GM19463 (cell line): Measurements from ENCODE around the gene SEMA4A.
A peak's percentile ranks its signal among the peaks of the same experiment; 100 is the strongest.
"Not testable (repeated sequence)": the region's sequence is repeated elsewhere in the genome, so short reads cannot be mapped to it uniquely, and the experiment has no call there.

Experiments
- ATAC-seq: cut with Tn5 transposase; IDR thresholded peaks from one replicate; pipeline ENCODE4 v1.9.1; 2021; ENCODE audit warnings: mild to moderate bottlenecking, moderate library complexity; ENCODE audit not compliant: unreplicated experiment

Gene SEMA4A

GRCh38 chr1:156118177-156118868, 35.1 kb upstream of the SEMA4A start:
- no peak for ATAC-seq

GRCh38 chr1:156119503-156120209, 33.7 kb upstream of the SEMA4A start:
- no peak for ATAC-seq

GRCh38 chr1:156120318-156120717, 33.1 kb upstream of the SEMA4A start:
- ATAC-seq: no peak

- ATAC-seq: not testable (repeated sequence)
These were observed 32.4 kb upstream of the SEMA4A start for GRCh38 chr1:156121005-156121404.

GRCh38 chr1:156121457-156121856, 31.9 kb upstream of the SEMA4A start:
- no peak for ATAC-seq

DNA sequence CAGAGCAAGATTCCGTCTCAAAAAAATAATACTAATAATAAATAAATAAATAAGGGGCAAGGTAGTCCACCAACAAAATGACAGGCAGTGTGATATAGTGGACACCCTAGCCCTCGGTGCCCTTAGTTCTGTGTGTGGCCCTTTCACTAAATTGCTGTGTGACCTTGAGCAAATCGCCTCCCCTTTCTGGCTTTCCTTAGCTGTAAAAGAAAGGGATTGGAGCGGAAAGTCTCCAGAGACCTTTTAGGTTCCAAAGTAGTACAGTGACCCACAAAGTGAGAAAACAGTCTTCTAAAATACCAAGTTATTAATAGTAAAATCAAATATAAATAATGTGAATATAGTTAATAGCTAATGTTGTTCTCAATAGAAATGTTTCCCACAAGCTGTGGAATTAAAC, 31.3 kb upstream of the SEMA4A start:
- no peak for ATAC-seq

DNA sequence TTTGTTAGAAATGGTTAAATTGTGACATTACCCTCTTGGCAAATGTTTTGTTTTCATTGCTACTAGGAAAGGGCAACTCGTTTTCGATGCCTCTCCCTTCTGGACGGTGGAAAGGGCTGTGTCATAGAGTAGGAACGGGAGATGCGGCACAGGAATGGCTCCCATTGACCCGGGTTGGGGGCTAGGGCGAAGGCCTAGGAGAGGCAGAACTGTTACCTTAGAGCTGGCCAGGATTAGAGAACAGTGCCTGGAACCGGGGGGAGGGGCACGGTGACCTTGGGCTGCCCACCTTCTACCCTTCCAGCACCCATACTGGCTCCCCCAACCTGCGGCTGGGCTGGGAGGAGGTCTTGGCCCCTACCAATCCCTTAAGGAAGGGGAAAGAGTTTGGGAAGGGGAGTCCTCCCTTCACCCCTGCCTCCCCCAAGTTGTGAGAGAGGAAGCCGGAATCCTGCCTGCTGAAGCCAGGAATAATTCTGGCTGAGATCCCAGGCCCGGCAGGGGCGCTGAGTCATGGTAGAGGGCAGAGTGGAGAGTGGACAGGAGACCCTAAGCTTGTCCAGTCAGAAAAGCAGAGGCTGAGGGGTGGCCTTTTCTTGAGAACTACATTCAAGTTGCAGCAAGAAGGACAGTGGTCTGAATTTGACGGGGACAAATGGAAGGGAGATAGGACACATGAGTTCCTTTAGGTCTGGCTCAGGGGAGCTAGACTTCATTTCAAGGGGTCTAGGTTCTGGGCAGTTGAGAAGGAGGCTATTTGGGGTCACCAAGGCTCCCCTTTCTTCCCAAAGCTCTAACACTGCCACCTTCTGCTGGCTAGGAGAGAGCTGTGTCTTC, 30.6 kb upstream of the SEMA4A start:
- ATAC-seq: no peak

DNA sequence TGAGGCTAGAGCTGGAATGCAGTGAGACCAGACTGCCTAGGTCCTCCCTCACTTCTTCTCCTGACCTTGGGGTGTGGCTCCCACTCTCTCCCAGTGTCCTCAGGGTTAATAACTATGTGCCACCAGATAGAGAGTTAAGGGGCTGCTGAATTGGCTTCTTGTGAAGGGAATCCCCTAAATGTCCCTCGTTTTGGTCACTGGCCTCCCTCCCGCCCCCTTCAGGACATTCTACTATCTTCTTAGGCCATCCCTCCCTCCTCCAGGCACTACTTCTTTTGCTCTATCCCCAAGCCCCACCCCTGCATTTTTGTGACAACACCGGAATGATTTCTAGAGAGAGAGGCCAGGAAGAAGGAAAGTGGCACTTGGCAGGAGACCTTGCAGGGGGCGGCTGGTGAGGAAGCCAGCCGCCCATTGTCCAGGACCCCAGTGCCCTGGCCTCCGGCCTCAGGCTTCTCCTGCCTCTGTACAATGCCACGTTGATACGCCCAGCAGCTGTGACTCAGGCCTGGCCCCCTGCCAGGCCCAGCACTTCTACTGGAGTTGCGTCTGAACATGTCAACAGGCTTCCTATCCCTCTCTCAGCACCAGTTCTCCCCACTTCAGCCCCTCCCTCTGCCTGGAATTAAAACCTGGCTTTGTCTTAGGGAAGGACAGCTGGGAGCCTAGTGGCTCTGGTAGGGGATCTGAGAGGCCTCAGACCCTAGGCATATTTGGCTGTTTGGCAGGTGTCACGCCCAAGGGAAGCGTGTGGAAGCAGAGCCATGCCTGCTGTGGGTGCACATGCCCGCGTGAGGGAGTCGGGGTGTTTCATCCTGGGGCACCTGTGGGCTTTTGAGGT, 29.8 kb upstream of the SEMA4A start:
- ATAC-seq: peak; percentile 31

GRCh38 chr1:156124557-156125483, 28.6 kb upstream of the SEMA4A start:
- no peak for ATAC-seq

DNA sequence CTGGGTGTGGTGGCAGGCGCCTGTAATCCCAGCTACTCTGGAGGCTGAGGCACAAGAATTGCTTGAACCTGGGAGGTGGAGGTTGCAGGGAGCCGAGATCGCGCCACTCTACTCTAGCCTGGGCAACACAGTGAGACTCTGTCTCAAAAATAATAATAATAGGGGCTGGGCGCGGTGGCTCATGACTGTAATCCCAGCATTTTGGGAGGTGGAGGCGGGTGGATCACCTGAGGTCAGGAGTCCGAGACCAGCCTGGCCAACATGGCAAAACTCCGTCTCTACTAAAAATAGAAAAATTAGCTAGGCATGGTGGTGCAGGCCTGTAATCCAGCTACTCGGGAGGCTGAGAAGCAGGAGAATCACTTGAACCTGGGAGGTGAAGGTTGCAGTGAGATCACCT, 27.8 kb upstream of the SEMA4A start:
- not testable (repeated sequence) for ATAC-seq

DNA sequence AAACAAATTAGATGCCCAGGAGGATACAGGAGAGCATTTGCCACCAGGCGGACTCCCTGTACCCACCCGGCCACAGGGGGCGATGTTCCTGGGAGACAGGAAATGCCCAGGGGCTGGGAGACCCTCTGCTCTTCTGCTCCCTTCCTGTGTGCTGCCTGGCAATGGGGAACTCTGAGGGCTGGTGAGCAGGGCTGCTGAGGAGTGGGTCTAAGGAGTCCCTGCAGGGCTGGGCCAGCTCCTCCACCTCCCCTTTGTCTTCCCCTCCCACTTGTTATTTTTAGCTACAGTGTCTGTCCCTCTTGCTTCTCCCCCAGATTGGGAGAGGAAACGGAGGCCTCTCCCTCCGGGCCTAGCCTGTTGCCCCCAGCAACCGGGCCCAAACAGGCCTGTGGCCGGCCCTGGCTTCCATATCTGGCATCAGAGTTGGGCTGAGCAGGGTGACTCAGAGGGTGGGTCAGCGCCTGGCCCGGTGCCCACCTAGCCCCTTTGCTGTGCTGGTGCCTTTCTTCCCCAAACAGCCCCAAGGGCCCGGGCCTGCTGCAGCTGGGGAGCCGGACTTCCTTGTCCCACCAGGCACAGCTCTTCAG, 27.2 kb upstream of the SEMA4A start:
- ATAC-seq: peak; percentile 29

GRCh38 chr1:156126630-156127534, 26.5 kb upstream of the SEMA4A start:
- peak; percentile 46 for ATAC-seq

GRCh38 chr1:156128308-156128653, 25.1 kb upstream of the SEMA4A start:
- no peak for ATAC-seq

DNA sequence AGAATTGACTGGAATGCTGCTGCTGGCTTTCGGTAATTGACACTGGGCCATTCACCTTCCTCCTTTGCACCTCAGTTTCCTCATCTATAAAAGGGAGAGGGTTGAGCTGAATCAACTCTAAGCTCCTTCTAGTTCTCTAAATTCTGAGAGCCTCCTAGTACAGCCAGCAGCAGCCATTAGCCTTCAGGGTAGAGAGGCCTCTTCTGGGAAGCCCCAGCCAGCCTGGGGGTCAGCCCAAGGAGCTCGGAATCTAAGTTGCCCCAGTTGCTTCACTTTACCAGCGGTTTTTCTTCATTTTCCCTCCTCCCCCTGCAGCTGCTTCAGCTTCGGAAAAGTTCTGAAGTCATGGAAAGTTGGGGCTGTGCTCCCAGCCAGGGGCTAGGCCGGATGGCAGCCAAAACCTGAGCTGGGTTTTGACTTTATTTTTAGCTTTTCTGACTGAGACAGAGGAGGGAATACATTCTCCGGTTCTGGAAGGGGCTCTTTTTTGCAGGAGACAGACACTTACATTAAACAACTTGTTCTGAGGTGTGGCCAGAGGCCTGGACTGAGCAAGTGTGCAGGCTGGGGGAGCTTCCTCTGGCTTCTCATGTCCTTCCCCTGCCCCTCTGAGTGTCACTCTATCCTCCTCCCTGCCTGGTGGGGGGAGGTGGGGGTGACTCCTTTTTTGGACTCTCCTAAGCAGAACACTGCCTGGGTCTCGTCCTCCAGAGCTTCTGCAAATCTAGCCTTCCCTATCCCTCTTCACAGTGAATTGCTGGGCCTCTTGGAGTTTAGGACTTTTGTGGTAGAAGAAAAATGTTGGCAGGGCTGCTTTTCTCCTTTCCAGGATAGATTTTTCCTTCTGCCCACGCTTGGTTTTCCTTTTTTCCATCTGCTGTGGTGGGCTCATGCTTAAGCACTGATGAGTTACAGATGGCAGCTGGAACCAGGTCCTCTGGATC, 24.5 kb upstream of the SEMA4A start:
- ATAC-seq: no peak

- no peak for ATAC-seq
These were observed 23.5 kb upstream of the SEMA4A start for GRCh38 chr1:156129687-156130577.

DNA sequence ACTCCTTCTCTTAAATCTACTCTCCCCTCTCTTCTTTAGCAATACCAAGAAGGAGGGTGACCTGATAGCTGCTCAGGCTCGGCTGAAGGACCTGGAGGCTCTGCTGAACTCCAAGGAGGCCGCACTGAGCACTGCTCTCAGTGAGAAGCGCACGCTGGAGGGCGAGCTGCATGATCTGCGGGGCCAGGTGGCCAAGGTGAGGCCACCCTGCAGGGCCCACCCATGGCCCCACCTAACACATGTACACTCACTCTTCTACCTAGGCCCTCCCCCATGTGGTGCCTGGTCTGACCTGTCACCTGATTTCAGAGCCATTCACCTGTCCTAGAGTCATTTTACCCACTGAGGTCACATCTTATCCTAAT, 22.8 kb upstream of the SEMA4A start:
- ATAC-seq: no peak
